ENCODE results near the gene GRID1. TPM values are rescaled to one million over a fixed set of nuclear protein-coding genes. Genes with fewer than 3 reads are reported as not detected.

The GRID1 gene
- total RNA-seq, 3 donors from 2014 or later: 2.3 to 8.5 (median 5.9) TPM

GRCh38 chr10:85993840-85994507 is 372.6 kb downstream of the GRID1 start:
- Histone ChIP-seq H3K9me3 (peaks cover 0 to 7% of the 10 kb centered on the region in 2 donors), H3K36me3 (no peaks in the 10 kb centered on the region), H3K4me3 (no peak overlapping the region), H3K27me3 (no peaks in the 10 kb centered on the region), H3K27ac (no peak overlapping the region), H3K4me1 (no peaks in the 10 kb centered on the region)
- TF ChIP-seq POLR2AphosphoS5 (IDR thresholded peaks at IDR 0.05) (no peak), CTCF (IDR thresholded peaks at IDR 0.05) (no peak), POLR2A (IDR thresholded peaks at IDR 0.05) (no peak)
- intact Hi-C loops (cut with DNase I; ENCODE audit: low total_unique reads): no loop called here
- DNase-seq (ENCODE audit: low spot score in 2 of 2): no peak

GRCh38 chr10:85993140-85993539 is 373.5 kb downstream of the GRID1 start:
- H3K9me3 ChIP-seq: peaks cover 0 to 7% of the 10 kb centered on the region in 2 donors
- no peaks in the 10 kb centered on the region for H3K4me1 ChIP-seq
- no peak for TF ChIP-seq POLR2A (IDR thresholded peaks at IDR 0.05)
- TF ChIP-seq CTCF (IDR thresholded peaks at IDR 0.05): no peak
- TF ChIP-seq POLR2AphosphoS5 (IDR thresholded peaks at IDR 0.05): no peak
- no peak overlapping the region for H3K27ac ChIP-seq
- H3K27me3 ChIP-seq: no peaks in the 10 kb centered on the region
- H3K4me3 ChIP-seq: no peak overlapping the region
- no peak for DNase-seq (ENCODE audit: low spot score in 2 of 2)
- intact Hi-C loops (cut with DNase I; ENCODE audit: low total_unique reads): no loop called here
- H3K36me3 ChIP-seq: no peaks in the 10 kb centered on the region

GRCh38 chr10:85992324-85992723 is 374.3 kb downstream of the GRID1 start:
- Histone ChIP-seq H3K4me3 (no peak overlapping the region), H3K9me3 (peaks cover 0 to 4% of the 10 kb centered on the region in 2 donors), H3K27ac (no peak overlapping the region), H3K27me3 (no peaks in the 10 kb centered on the region), H3K36me3 (no peaks in the 10 kb centered on the region), H3K4me1 (no peaks in the 10 kb centered on the region)
- no peak for DNase-seq (ENCODE audit: low spot score in 2 of 2)
- intact Hi-C loops (cut with DNase I; ENCODE audit: low total_unique reads): no loop called here
- TF ChIP-seq CTCF (IDR thresholded peaks at IDR 0.05): no peak
- no peak for TF ChIP-seq POLR2AphosphoS5 (IDR thresholded peaks at IDR 0.05)
- no peak for TF ChIP-seq POLR2A (IDR thresholded peaks at IDR 0.05)

GRCh38 chr10:85986777-85987176 is 379.8 kb downstream of the GRID1 start:
- H3K4me1 ChIP-seq: no peaks in the 10 kb centered on the region
- no peak for TF ChIP-seq POLR2AphosphoS5 (IDR thresholded peaks at IDR 0.05)
- TF ChIP-seq POLR2A (IDR thresholded peaks at IDR 0.05): no peak
- no peak for TF ChIP-seq CTCF (IDR thresholded peaks at IDR 0.05)
- H3K4me3 ChIP-seq: no peak overlapping the region
- H3K27ac ChIP-seq: no peak overlapping the region
- intact Hi-C loops (cut with DNase I; ENCODE audit: low total_unique reads): no loop called here
- no peaks in the 10 kb centered on the region for H3K9me3 ChIP-seq
- H3K36me3 ChIP-seq: no peaks in the 10 kb centered on the region
- no peak for DNase-seq (ENCODE audit: low spot score in 2 of 2)
- no peaks in the 10 kb centered on the region for H3K27me3 ChIP-seq

GRCh38 chr10:85983051-85983450 is 383.5 kb downstream of the GRID1 start:
- DNase-seq (ENCODE audit: low spot score in 2 of 2): no peak
- Histone ChIP-seq H3K27ac (no peak overlapping the region), H3K36me3 (no peaks in the 10 kb centered on the region), H3K27me3 (no peaks in the 10 kb centered on the region), H3K4me1 (no peaks in the 10 kb centered on the region), H3K4me3 (no peak overlapping the region), H3K9me3 (no peaks in the 10 kb centered on the region)
- intact Hi-C loops (cut with DNase I; ENCODE audit: low total_unique reads): no loop called here
- TF ChIP-seq CTCF (IDR thresholded peaks at IDR 0.05) (no peak), POLR2AphosphoS5 (IDR thresholded peaks at IDR 0.05) (no peak), POLR2A (IDR thresholded peaks at IDR 0.05) (no peak)

All from breast epithelium (tissue), 4 donors.